Right ventricle myocardium superior (tissue), 1 donor: ENCODE data around the gene NECAB2. TPM values are rescaled to one million over a fixed set of nuclear protein-coding genes. Genes with fewer than 3 reads are reported as not detected.

Experiments
- ATAC-seq: fragments of 200-7000 bp; cut with Tn5 transposase; one replicate; pipeline ENCODE4 v1.9.1; 2020; ENCODE audit warnings: mild to moderate bottlenecking; ENCODE audit not compliant: poor library complexity
- DNase-seq: peaks from one replicate; pipeline ENCODE4 v3.0.0-alpha.2; 2020
- intact Hi-C: fragments of 100-400 bp; cut with DNase I; formaldehyde crosslinking; loops from one replicate; pipeline ENCODE4 v1.11.2; 2022
- total RNA-seq: library from RNA; stranded (reverse); fragmentation: NEBNext Ultra II Directional; extraction: Animal tissue kit (Norgen Biotek cat#: 25700); gene quantifications from one replicate; pipeline ENCODE4 v1.2.1, GENCODE V29; 2021
- donor health status: DM: no; HTN: yes; CAD: no; lungs with severe emphysema.

The NECAB2 gene
- total RNA-seq, 1 donor from 2014 or later: 0.46 TPM

DNA sequence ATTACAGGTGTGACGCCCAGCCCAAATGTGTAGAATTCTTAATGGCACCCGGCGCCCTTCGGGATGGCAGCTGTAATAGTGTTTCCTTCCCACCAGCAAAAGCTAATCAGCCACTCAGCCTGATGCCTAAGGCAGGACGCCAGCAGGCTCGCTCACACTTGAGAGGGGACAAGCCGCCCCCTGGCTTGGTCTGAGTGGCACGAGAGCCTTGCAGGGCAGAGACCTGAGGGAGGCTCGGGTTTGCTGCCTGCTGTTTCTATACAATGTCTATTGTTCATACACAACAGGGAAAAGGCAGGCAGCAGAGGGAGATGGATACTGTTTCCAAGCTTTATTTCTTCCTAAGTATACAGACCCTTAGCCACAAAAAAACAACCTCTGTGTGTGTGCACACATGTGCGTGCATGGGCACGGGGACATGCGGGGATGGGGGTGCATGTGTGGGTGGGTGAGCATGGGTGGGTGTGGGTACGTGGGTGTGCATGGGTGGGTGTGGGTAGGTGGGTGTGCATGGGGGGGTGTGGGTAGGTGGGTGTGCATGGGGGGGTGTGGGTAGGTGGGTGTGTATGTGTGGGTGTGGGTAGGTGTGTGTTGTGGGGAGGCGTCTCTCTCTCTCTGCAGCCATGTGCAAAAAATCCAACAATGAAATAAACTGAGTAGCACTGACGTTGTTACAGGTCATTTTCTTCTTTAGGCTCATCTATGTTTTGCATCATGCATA lies 64.6 kb downstream of the NECAB2 start:
- DNase-seq (peak; percentile 75), ATAC-seq (peak; percentile 78)
- intact Hi-C loops: no loop called here

DNA sequence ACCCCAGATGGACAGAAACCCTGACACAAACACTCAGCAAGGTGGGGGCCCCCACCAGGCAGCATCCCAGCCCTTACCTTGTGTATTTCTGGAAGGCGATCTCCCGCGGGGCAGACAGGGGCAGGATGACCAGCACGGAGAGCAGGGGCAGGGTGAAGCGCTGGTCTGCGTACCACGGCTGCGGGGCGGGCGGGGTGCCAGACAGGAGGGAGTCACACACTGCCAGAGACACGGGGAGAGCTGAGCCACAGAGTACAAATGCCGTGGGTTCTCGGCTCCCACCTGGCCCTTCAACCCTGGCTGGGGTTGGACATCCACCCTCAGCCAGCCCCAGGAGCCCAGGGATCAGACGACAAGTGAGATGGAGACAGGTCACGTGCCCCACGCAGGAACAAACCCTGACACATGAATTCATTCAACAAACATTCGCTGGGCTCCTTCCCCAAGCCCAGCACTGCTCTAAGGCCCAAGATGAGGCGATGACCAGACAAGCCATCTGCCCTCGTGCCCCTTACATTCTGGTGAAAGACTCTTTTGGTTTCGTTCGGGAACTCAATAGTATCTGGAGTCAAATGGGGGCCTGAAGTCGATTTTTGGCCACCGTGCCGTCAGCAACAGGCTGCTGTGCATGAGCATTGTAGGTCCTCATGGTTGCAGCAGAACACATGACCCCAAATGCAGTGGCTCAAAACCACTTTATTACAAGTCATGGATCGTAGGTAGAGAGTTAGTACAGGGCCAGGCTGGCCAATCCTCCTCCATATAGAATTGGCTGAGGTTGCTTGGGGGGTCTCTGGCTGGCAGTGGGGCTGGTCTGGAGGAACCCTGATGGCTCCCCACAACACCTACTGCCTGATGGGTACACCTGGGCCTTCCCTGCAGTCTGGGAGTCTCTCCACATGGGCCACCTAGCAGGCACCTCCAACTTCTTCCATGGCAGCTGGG lies 65.5 kb downstream of the NECAB2 start:
- no peak for ATAC-seq
- DNase-seq: no peak

DNA sequence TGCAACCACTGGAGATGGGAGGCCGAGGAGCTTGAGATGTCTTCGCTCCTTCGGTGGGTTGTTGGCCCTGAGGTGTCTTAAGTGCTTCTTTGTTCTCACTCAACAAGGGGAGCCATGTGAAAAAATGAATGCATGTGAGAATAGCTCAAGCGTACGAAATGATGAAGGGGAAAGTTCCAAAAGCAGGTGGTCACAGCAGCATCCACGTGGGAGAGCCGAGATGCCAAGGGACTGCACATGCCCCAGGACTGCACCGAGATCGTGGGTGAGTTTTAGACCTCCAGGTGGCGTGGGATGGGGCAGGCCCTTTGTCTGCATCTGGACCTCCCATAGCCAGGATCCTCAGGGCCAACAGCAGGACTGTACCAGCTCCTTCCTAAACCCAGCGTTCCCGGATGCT lies 66.5 kb downstream of the NECAB2 start:
- no peak for ATAC-seq
- DNase-seq: no peak
- intact Hi-C loops: no loop called here

More for the DNA sequence above, 65.5 kb downstream of the NECAB2 start:
- intact Hi-C loops: no loop called here

DNA sequence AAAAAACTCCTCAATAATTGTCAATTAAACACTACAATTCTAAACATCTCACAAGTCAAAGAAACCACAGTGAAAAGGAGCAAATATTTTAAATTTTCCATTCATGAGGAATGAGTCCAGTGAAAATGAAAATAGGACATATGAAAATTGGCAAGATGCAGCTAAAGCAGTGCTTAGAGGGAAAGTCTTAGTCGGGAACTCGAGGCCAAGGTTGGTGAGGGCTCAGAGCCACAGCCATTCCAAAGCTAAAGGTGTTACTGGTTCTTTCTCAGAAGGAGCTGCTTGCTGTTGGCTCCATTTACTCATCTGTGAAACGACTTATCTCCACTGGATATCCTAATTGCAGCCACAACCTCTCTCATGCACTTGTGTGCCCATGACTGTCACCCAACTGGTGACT lies 68.1 kb downstream of the NECAB2 start:
- intact Hi-C loops: no loop called here
- DNase-seq: no peak

DNA sequence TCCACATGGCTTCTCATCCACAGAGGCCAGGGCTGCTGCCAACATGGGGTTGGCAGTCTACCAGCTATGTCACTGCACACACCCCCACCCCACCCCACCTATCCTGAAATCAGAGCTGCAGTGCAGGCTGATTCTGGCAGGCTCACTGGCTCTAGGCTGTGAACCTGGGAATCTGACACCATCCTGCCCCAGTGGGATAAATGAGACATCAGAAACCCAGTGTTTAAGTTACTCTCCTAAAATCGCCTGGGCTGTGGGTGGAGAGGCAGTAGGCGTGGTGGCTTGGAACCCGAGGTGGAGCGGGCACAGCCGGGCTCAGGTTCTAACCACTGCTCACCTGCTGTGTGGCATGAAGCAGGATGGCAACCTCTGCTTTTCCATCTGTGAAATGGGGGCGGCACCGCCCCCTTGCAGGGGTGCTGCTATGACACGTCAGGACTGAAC lies 69.0 kb downstream of the NECAB2 start:
- intact Hi-C loops: no loop called here
- no peak for DNase-seq
- ATAC-seq: peak; percentile 70

More for the DNA sequence above, 68.1 kb downstream of the NECAB2 start:
- no peak for ATAC-seq

DNA sequence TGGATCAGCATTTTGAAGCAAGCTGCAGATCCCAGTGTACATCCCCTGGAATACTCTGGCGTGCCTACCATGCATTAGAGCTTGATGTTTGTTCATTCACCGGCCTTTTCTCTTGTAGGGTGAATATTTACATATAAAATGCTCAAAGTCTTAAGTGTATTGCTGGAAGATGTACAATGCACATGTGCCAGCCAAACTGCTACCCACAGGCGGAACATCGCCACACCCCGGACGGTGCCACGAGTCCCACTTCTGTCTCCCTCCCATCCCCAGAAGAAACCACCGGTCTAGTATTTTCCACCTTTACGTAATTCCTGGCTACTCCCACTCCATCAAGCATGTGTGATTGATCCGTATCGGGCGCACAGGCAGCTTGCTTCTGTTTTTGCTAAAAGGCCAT lies 70.4 kb downstream of the NECAB2 start:
- ATAC-seq (no peak), DNase-seq (no peak)
- intact Hi-C loops: no loop called here

DNA sequence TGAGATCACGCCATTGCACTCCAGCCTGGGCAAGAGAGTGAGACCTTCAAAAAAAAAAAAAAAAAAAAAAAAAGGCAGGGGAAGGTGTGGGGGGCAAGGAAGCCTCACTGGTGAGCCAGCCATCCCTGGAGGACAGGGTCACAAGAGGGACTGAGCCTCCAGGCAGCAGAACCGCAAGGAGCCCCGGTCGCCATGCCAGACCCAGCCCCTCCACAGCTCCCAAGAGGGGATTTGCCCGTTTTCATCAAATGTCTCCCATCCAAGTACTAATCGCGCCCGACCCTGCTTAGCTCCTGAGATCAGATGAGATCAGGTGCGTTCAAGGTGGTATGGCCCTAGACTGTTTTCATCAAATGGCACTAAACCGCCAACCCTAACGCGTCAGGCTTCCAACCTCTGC lies 71.7 kb downstream of the NECAB2 start:
- intact Hi-C loops: no loop called here
- ATAC-seq (no peak), DNase-seq (peak; percentile 19)

DNA sequence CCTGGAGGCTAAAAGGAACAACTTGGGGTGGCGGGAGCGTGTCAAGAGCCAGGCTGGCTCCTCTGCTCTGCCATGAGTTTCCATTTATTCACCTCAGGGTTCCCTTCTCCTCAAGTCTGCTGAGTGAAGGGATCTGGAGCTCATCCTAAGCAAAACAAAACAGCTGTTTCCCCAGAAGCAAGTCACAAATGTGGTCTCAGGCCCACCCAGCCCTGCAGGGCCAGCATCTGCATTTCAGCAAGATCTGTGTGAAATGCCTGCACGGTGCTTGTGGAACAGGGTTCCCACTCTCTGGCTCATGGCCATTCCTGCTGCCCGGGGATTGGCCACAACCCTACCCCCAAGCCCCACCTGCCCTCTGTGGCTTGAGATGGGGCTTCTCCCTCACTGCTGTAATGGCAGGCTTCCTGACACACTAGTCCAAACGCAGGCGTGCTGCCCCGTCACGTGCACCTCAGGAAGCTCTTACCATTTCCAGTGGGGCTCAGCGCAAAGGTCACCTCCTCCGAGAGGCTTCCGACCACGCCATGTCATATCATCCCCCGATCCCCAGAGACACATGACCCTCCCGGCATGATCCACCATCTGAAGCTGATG lies 72.3 kb downstream of the NECAB2 start:
- ATAC-seq (no peak), DNase-seq (peak; percentile 38)
- intact Hi-C loops: no loop called here

DNA sequence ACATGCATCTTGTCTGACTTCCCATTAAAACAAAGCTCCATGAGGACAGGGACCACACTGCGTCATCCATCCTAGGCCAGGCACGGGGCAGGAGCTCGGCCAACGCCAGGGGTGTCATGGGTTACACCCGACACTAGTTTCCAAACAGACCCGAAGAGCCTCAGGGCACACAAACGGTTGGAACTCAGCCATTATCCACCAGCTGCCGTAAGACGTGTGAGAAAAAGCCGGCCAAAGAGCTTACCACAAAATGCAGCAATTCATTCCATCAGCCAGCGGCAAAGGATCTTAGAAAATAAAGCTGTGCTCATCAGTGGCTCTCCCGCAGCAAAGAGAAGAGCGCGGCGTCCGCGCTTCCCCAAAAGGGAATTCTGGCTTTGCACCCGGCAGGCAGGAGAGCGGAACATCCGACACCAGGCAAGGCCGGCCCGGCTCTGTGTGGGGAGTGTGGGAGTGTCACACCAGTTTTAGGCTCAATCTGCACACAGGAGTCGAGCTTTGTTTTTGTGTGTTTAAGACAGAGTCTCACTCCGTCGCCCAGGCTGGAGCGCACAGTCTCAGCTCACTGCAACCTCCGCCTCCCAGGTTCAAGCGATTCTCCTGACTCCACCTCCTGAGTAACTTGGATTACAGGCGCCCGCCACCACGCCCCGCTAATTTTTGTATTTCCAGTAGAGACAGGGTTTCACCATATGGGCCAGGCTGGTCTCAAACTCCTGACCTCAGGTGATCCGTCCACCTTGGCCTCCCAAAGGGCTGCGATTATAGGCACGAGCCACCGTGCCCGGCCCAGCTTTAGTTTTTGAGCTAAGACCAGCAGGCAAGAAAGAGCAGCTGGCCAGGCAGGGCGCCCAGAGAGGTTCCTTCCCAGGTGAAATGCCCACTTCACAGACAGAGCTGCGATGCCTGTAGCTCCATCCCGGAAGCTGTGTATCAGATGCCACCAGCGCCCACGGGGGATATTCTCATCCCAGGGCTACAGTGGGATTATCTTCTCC lies 73.1 kb downstream of the NECAB2 start:
- ATAC-seq (no peak), DNase-seq (peak; percentile 34)
- intact Hi-C loops: no loop called here

DNA sequence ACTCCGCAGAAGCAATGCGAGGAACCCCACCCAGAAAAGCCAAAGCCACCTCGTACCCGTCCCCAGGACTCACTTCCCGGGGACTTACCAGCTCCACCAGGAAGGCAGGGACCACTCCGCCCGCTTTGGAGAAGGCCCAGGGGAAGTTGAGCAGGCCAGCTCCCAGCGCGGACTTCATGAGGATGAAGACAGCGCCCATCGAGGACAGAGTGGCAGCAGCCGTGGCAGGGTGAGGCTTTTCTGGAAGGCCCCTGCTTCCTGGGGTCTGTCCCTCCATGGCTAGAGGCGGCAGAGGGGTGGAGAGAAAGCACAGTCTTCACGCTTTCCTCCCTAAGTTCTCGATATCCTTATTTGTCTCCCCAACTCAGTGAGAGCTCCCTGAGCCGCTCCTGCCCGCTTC lies 73.8 kb downstream of the NECAB2 start:
- intact Hi-C loops: no loop called here
- ATAC-seq: no peak
- peak; percentile 30 for DNase-seq

DNA sequence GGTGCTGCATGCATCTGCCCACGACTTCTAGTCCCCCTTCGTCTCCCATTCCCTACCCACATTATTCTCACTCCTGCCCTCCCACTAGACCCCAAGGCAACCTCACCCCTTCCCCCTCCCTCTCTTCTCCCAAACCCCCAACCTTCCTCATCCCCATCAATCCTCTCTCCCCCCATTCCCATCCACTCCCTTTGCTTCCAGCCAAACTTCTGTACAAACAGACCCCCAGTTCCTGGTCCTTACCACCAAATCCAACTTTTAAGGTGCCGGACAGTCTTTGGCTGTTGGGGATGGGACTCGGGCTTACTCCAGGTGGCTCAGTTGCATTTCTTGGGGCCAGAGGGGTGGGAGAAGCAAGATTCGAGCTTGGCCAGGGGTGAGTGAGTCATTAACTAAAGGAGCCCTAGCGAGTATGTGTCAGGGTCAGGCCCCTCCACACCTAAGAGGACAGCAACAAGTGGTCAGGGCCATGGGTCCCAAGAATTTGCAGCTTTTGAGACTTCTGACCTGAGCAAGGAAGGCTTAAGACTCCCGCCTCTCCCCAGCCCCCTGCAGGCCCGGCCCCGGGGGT lies 74.3 kb downstream of the NECAB2 start, which contains the start of gene SLC38A8:
TSS of gene SLC38A8 (minus strand) at position 488 of the 571 bp plus-strand sequence. CDS start 638 bp downstream, outside the sequence.
- no peak for ATAC-seq
- DNase-seq: no peak
- intact Hi-C loops: no loop called here

DNA sequence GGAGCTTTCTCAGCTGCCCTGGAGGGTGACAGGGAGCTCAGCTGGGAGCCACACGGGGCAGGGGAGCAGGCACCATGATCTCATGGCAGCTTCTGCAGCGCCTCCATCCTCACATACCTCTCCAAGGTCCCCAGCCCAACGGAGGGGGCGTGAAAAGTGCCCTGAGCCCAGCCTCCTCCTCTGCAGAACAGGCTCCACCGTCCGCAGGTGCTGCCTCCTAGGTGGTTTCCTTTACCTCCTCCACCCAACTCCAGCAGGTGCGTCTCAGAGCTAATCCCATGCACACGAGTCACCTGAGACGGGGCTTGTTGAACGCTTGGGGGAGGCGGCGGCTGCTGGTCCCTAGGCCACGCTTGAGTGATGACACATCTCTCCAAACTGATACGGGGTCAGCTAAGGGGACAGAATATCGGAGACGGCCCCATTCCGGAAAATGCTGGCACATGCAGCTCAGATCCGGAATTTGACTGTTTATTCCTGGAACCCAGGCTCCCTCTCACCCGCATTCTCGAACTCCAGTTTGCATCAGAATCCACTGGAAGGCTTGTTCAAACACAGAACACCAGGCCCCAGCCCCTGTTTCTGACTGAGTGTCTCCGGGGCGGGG lies 74.9 kb downstream of the NECAB2 start:
- peak; percentile 45 for ATAC-seq
- intact Hi-C loops: no loop called here
- DNase-seq: peak; percentile 14

DNA sequence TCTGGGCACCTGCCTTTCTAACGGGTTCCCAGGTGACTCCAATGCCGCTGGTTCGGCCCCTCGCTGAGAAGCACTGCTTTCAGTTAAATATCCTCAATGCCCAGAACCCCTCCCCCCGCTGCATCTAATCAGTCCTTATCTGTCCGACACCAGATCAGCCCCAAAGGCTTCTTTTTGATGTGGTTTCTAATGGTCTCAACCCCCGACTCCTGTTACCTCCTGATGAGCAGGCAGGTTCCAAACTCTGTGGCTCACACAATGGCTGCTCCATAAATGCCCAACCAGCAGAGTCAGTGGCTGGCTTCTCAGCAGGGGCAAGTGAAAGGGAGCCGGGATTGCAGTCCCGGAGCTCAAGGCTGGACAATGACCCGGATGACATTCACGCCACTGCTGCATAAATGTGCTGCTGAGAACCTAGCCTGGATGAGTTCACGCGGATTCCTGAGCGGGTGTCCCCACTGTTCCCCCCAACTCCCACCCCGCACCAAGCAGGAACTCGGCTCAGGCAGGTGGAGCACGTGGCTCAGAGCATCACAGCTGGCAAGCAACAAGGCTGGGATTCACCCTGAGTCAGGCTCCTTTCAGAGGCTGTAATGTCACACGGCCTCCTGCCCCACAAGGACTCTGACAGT lies 75.6 kb downstream of the NECAB2 start:
- intact Hi-C loops: no loop called here
- no peak for DNase-seq
- ATAC-seq: peak; percentile 30

DNA sequence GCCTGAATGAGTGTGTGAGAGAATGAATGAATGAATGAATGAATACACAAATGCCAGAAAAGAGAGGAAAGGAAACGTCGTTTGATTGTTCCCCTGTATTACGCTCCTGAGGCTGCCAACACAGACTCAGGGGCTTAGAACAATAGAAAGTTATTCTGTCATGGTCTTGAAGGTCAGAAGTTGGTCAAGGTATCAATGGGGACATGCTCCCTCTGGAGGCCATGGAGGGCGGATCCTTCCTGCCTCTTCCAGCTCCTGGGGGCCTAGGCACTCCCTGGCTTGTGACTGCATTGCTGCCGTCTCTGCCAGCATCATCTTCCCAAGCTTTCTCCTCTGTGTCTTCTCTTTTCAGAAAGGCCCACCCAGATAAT lies 76.1 kb downstream of the NECAB2 start:
- ATAC-seq (no peak), DNase-seq (no peak)
- intact Hi-C loops: no loop called here

DNA sequence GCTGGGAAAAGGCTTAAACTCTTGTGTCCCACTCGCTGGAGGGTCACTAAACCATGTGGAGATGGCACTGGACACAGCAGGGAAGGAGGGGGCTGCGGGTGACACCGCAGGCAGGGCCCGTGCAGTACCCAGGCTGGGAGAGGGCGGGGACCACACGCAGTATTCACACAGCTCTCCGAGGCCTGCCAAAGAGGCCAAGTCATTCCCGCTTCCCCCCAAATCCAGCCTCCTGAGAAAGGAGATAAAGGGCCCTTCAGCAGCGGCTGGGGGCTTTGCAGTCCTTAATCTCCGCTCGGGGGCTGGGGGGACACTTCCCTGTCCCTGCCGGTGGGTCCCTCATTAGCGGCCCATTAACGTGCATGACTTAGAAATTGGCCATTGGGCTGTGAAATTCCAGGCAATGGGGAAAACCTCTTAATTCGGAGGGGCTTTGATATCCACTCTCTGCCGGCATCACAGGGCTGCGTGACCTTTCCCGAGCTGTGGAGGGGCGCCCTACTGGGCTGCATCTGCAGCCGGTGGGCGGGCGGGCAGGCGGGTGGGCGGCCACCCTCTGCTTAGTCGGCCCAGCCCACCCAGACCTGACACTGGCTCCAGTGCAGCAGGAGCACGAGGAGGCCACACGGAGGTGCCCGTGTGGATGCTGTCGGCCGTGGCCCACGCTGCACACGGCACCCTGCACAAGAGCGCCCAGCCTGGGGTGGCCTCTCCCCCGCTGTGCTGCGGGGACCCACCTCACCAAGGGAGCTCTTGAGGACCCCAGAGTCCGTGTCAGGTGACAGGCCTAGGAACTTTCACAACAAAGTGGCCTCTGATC lies 77.2 kb downstream of the NECAB2 start:
- intact Hi-C loops: no loop called here
- no peak for ATAC-seq

DNA sequence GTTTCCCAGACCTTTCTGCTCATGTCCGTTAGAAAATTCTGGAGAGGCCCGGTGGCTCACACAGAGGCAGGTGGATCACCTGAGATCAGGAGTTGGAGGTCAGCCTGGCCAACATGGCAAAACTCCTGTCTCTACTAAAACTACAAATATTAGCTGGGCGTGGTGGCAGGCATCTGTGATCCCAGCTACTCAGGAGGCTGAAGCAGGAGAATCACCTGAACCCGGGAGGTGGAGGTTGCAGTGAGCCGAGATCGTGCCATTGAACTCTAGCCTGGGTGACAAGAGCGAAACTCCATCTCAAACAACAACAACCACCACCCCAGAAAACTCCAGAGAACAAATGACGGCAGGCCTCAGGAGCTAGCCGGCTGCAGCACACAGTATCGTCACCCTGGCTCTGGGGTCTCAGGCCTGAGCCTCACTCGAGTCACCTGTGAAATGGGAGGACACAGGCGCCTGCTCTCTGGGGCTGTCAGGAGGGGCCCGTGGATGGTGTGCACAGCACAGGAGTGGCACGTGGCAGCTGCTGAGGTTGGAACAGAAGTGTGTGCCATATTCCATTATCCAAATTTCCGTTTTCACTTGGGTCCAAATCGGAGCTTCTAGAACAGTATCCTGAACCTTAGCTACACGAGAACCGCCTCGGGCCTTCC lies 77.9 kb downstream of the NECAB2 start:
- ATAC-seq: no peak
- DNase-seq: no peak
- intact Hi-C loops: no loop called here

More for the DNA sequence above, 77.2 kb downstream of the NECAB2 start:
- DNase-seq: no peak
